ENCODE measurements around the gene PRUNE2.

PRUNE2 gene

GRCh38 chr9:76629205-76629990 lies 276.5 kb downstream of the PRUNE2 start:
- Histone ChIP-seq H3K9ac (ENCODE audit: low read length) (no peak overlapping the region), H3K27ac (ENCODE audit: low read depth, low read length) (no peak overlapping the region), H3K79me2 (ENCODE audit: insufficient read depth, low read length) (no peaks in the 10 kb centered on the region), H3K4me2 (ENCODE audit: low read depth, low read length, poor library complexity, severe bottlenecking) (no peak overlapping the region), H3K4me3 (ENCODE audit: insufficient read depth, low read length, poor library complexity, severe bottlenecking) (no peak overlapping the region), H3K9me2 (replicated peaks; ENCODE audit: insufficient read depth, low read length) (no peaks in the 10 kb centered on the region), H3K36me3 (ENCODE audit: low read length) (no peaks in the 10 kb centered on the region), H3K27me3 (ENCODE audit: low read length) (no peaks in the 10 kb centered on the region), H3K9me3 (ENCODE audit: insufficient read depth, low read length) (no peaks in the 10 kb centered on the region), H4K20me1 (ENCODE audit: low read depth, low read length) (no peaks in the 10 kb centered on the region), H3F3A (ENCODE audit: insufficient read depth) (no peaks in the 10 kb centered on the region), H2AFZ (ENCODE audit: low read depth, low read length, severe bottlenecking) (no peak overlapping the region)
- TF ChIP-seq CTCF (IDR thresholded peaks at IDR 0.05; ENCODE audit: insufficient read depth, low read length, poor library complexity, severe bottlenecking) = no peak
- no peak for TF ChIP-seq EZH2phosphoT487 (conservative IDR thresholded peaks at IDR 0.05; ENCODE audit: low read length)

GRCh38 chr9:76628155-76628554 lies 277.8 kb downstream of the PRUNE2 start:
- no peaks in the 10 kb centered on the region for H4K20me1 ChIP-seq (ENCODE audit: low read depth, low read length)
- no peaks in the 10 kb centered on the region for H3K27me3 ChIP-seq (ENCODE audit: low read length)
- no peaks in the 10 kb centered on the region for H3K36me3 ChIP-seq (ENCODE audit: low read length)
- H3K9me3 ChIP-seq (ENCODE audit: insufficient read depth, low read length) = no peaks in the 10 kb centered on the region
- H3K4me2 ChIP-seq (ENCODE audit: low read depth, low read length, poor library complexity, severe bottlenecking) = no peak overlapping the region
- H2AFZ ChIP-seq (ENCODE audit: low read depth, low read length, severe bottlenecking) = no peak overlapping the region
- no peaks in the 10 kb centered on the region for H3K9me2 ChIP-seq (replicated peaks; ENCODE audit: insufficient read depth, low read length)
- H3F3A ChIP-seq (ENCODE audit: insufficient read depth) = no peaks in the 10 kb centered on the region
- no peak overlapping the region for H3K9ac ChIP-seq (ENCODE audit: low read length)
- no peak overlapping the region for H3K4me3 ChIP-seq (ENCODE audit: insufficient read depth, low read length, poor library complexity, severe bottlenecking)
- no peaks in the 10 kb centered on the region for H3K79me2 ChIP-seq (ENCODE audit: insufficient read depth, low read length)
- H3K27ac ChIP-seq (ENCODE audit: low read depth, low read length) = no peak overlapping the region
- TF ChIP-seq CTCF (IDR thresholded peaks at IDR 0.05; ENCODE audit: insufficient read depth, low read length, poor library complexity, severe bottlenecking) = no peak
- no peak for TF ChIP-seq EZH2phosphoT487 (conservative IDR thresholded peaks at IDR 0.05; ENCODE audit: low read length)

GRCh38 chr9:76626980-76627379 lies 278.9 kb downstream of the PRUNE2 start:
- Histone ChIP-seq H3F3A (ENCODE audit: insufficient read depth) (no peaks in the 10 kb centered on the region), H3K9me3 (ENCODE audit: insufficient read depth, low read length) (no peaks in the 10 kb centered on the region), H3K79me2 (ENCODE audit: insufficient read depth, low read length) (no peaks in the 10 kb centered on the region), H3K27ac (ENCODE audit: low read depth, low read length) (no peak overlapping the region), H3K27me3 (ENCODE audit: low read length) (no peaks in the 10 kb centered on the region), H3K9ac (ENCODE audit: low read length) (no peak overlapping the region), H3K36me3 (ENCODE audit: low read length) (no peaks in the 10 kb centered on the region), H3K4me3 (ENCODE audit: insufficient read depth, low read length, poor library complexity, severe bottlenecking) (no peak overlapping the region), H2AFZ (ENCODE audit: low read depth, low read length, severe bottlenecking) (peak overlapping the region; percentile 21), H3K4me2 (ENCODE audit: low read depth, low read length, poor library complexity, severe bottlenecking) (peak overlapping the region; percentile 1), H4K20me1 (ENCODE audit: low read depth, low read length) (no peaks in the 10 kb centered on the region), H3K9me2 (replicated peaks; ENCODE audit: insufficient read depth, low read length) (no peaks in the 10 kb centered on the region)
- TF ChIP-seq EZH2phosphoT487 (conservative IDR thresholded peaks at IDR 0.05; ENCODE audit: low read length) = no peak
- no peak for TF ChIP-seq CTCF (IDR thresholded peaks at IDR 0.05; ENCODE audit: insufficient read depth, low read length, poor library complexity, severe bottlenecking)
